Measurements from ENCODE around the gene GET4. TPM values are rescaled to one million over a fixed set of nuclear protein-coding genes. Genes with fewer than 3 reads are reported as not detected.

Gene GET4
- total and polyA plus RNA-seq, 2 of the 4 experiments (the other 2 are of a cell fraction), result 11.3 to 30.9 TPM

GRCh38 chr7:849781-850180, 26.6 kb upstream of the GET4 start:
- TF ChIP-seq RAD21 (IDR thresholded peaks at IDR 0.05; ENCODE audit: low read length), result no peak
- no peak for TF ChIP-seq CHD1 (IDR thresholded peaks at IDR 0.05; ENCODE audit: low read depth, low read length)
- TF ChIP-seq POLR2A (IDR thresholded peaks at IDR 0.05; ENCODE audit: low read depth, low read length), result no peak
- no peak for TF ChIP-seq NFE2L2 (IDR thresholded peaks at IDR 0.05; ENCODE audit: low read depth, low read length)
- TF ChIP-seq FOS (IDR thresholded peaks at IDR 0.05; ENCODE audit: low read depth, low read length), result no peak
- TF ChIP-seq ELK1 (IDR thresholded peaks at IDR 0.05; ENCODE audit: borderline replicate concordance, low read depth, low read length), result no peak
- no peak for TF ChIP-seq MAFK (IDR thresholded peaks at IDR 0.05; ENCODE audit: low read depth, low read length)
- no peak for TF ChIP-seq MXI1 (IDR thresholded peaks at IDR 0.05; ENCODE audit: borderline replicate concordance, low read depth, low read length)
- TF ChIP-seq MAZ (IDR thresholded peaks at IDR 0.05; ENCODE audit: borderline replicate concordance, low read depth, low read length), result no peak
- TF ChIP-seq CTCF (conservative IDR thresholded peaks at IDR 0.05; ENCODE audit: low read depth, low read length), result no peak
- no peak for TF ChIP-seq BHLHE40 (IDR thresholded peaks at IDR 0.05; ENCODE audit: low read depth, low read length)
- TF ChIP-seq RCOR1 (IDR thresholded peaks at IDR 0.05; ENCODE audit: insufficient replicate concordance, low read length), result no peak
- no peak for TF ChIP-seq USF2 (IDR thresholded peaks at IDR 0.05; ENCODE audit: low read depth, low read length)
- no peak for TF ChIP-seq CEBPB (IDR thresholded peaks at IDR 0.05; ENCODE audit: low read depth, low read length)
- TF ChIP-seq RFX5 (IDR thresholded peaks at IDR 0.05; ENCODE audit: low read depth, low read length), result no peak
- no peak for TF ChIP-seq SMC3 (IDR thresholded peaks at IDR 0.05; ENCODE audit: low read depth, low read length)
- dilution Hi-C loops (cut with HindIII; ENCODE audit: low sequenced_read_pairs, unreplicated experiment), result no loop called here

More at GRCh38 chr7:849781-850180, 26.6 kb upstream of the GET4 start:
- BruUV-seq (replicated peaks), result no TSS peak
- Histone ChIP-seq H3K4me2 (ENCODE audit: low read depth, low read length) (no peak overlapping the region), H4K20me1 (ENCODE audit: insufficient read depth, low read length) (peaks cover 12% of the 10 kb centered on the region; the same call in 1 of the 2 replicates), H3K14ac (replicated peaks; ENCODE audit: low read depth, low read length) (no peak overlapping the region), H4K91ac (ENCODE audit: insufficient read depth, low read depth, low read length) (no peak overlapping the region), H3K9me1 (ENCODE audit: insufficient read depth, low read length) (peaks cover 6% of the 10 kb centered on the region; the same call in 1 of the 2 replicates), H3K9ac (ENCODE audit: low read depth, low read length) (no peak overlapping the region), H3K79me1 (ENCODE audit: low read depth in 1 of 2, low read length in 2 of 2) (peaks cover 18 to 52% of the 10 kb centered on the region in 2 experiments; a peak in 3 of 4 replicates), H2BK120ac (ENCODE audit: low read depth, low read length) (no peak overlapping the region), H2BK15ac (ENCODE audit: low read depth, low read length) (no peak overlapping the region), H2BK20ac (ENCODE audit: low read depth, low read length) (no peak overlapping the region), H2BK5ac (ENCODE audit: low read depth, low read length, poor library complexity, severe bottlenecking) (no peak overlapping the region), H3K4me3 (ENCODE audit: insufficient read depth, low read depth, low read length) (no peak overlapping the region), H4K8ac (ENCODE audit: low read depth in 2 of 2, low read length in 2 of 2) (no peak overlapping the region), H3K27ac (ENCODE audit: insufficient read depth, low read length) (no peak overlapping the region), H3K23ac (ENCODE audit: low read depth, low read length) (no peak overlapping the region), H2AK5ac (ENCODE audit: low read depth, low read length) (no peak overlapping the region), H2AFZ (replicated peaks; ENCODE audit: low read length, poor library complexity) (no peak overlapping the region), H3K56ac (ENCODE audit: extremely low read depth, insufficient read depth, low read length) (no peak overlapping the region), H3K27me3 (ENCODE audit: control insufficient read depth, insufficient read depth, low read length) (no peaks in the 10 kb centered on the region), H4K5ac (ENCODE audit: low read depth, low read length) (no peak overlapping the region), H2AK9ac (replicated peaks; ENCODE audit: low read depth, low read length, poor library complexity) (peak overlapping the region; percentile 25), H3K18ac (ENCODE audit: low read depth, low read length) (no peak overlapping the region), H3K4ac (ENCODE audit: low read depth, low read length) (no peak overlapping the region), H3K36me3 (ENCODE audit: control insufficient read depth, insufficient read depth, low read length) (peaks cover 47% of the 10 kb centered on the region), H3K9me3 (ENCODE audit: control insufficient read depth, insufficient read depth, low read length) (no peaks in the 10 kb centered on the region), H3K4me1 (ENCODE audit: control insufficient read depth, insufficient read depth, low read length) (no peaks in the 10 kb centered on the region)
- POLR2A ChIA-PET (ENCODE audit: unreplicated experiment), result no interaction called here
- 95% methylated on average over 13 of the region's 19 CpGs; no CpG with 5 or more reads in 1 of the 2 experiments for WGBS, 2 experiments (ENCODE audit: extremely low coverage in 2 of 2, insufficient read length in 1 of 2)
- intact Hi-C loops (cut with micrococcal nuclease), result no loop called here
- CTCF ChIA-PET, result no interaction called here
- in situ Hi-C loops (cut with MboI; ENCODE audit: low sequenced_read_pairs), result no loop called here
- no peak for DNase-seq
- ATAC-seq (ENCODE audit: low read depth), result no peak

Data from IMR-90 (cell line).